SK-N-SH treated with all-trans-retinoic acid at 6 μM for 48 hours (cell line): ENCODE measurements around the gene SUMO3.

Experiments used
- CREB5 ChIP-seq: fragments of 250-450 bp; sonication (Bioruptor Pico); IDR thresholded peaks from 2 replicates; pipeline ENCODE4 v1.5.1; 2020; ENCODE audit warnings: low read depth, mild to moderate bottlenecking, moderate library complexity
- OSR1 ChIP-seq: fragments of 250-450 bp; sonication (Bioruptor Pico); IDR thresholded peaks from 2 replicates; pipeline ENCODE4 v1.8.0; 2022; ENCODE audit warnings: moderate library complexity, mild to moderate bottlenecking, inconsistent platforms
- PATZ1 ChIP-seq: fragments of 250-450 bp; sonication (Bioruptor Pico); IDR thresholded peaks from 2 replicates; pipeline ENCODE4 v1.8.0; 2020; ENCODE audit warnings: mild to moderate bottlenecking, moderate library complexity, borderline replicate concordance
- POU6F1 ChIP-seq: fragments of 250-450 bp; sonication (Bioruptor Pico); IDR thresholded peaks from 2 replicates; pipeline ENCODE4 v1.8.0; 2021; ENCODE audit warnings: low read depth, mild to moderate bottlenecking, moderate library complexity, borderline replicate concordance
- TSHZ2 ChIP-seq: fragments of 250-450 bp; sonication (Bioruptor Pico); IDR thresholded peaks from 2 replicates; pipeline ENCODE4 v1.5.0; 2020; ENCODE audit warnings: mild to moderate bottlenecking, moderate library complexity
- ZC3H10 ChIP-seq: fragments of 250-450 bp; sonication (Bioruptor Pico); IDR thresholded peaks from 2 replicates; pipeline ENCODE4 v1.5.1; 2021; ENCODE audit warnings: mild to moderate bottlenecking, moderate library complexity

GRCh38 chr21:44758141-44758561 lies 59.7 kb downstream of the SUMO3 start:
- TF ChIP-seq ZC3H10 (CRISPR knock-in tag) (no peak), OSR1 (CRISPR knock-in tag) (no peak), CREB5 (CRISPR knock-in tag) (no peak), PATZ1 (CRISPR knock-in tag) (no peak), POU6F1 (CRISPR knock-in tag) (no peak), TSHZ2 (CRISPR knock-in tag) (no peak)
